Activated CD4-positive, alpha-beta memory T cell treated with anti-CD3 and anti-CD28 coated beads for 36 hours (primary cell): Measurements from ENCODE around the gene ACTA1. TPM values are rescaled to one million over a fixed set of nuclear protein-coding genes. Genes with fewer than 3 reads are reported as not detected.
A peak's percentile ranks its signal among the peaks of the same experiment; 100 is the strongest.

Experiments used
- CTCF ChIA-PET: fragments of 350-600 bp; sonication (Branson Sonifier 250); formaldehyde crosslinking; loops from one replicate; lab custom pipeline; 2021; ENCODE audit warnings: antibody characterized with exemption, inconsistent platforms; lab: Charles Lee
- POLR2A ChIA-PET: fragments of 350-600 bp; sonication (Branson Sonifier 250); formaldehyde crosslinking; loops from one replicate; lab custom pipeline; 2021; ENCODE audit warnings: antibody characterized with exemption; lab: Charles Lee
- DNase-seq: peaks from one replicate; pipeline ENCODE4 v3.0.0-alpha.2; 2020
- H3K27ac Mint-ChIP-seq: one replicate; pipeline ENCODE4 v1.8.0; 2021; ENCODE audit warnings: mixed read lengths
- H3K27me3 Mint-ChIP-seq: one replicate; pipeline ENCODE4 v1.8.0; 2021; ENCODE audit warnings: mixed read lengths
- H3K36me3 Mint-ChIP-seq: one replicate; pipeline ENCODE4 v1.8.0; 2021; ENCODE audit warnings: mixed read lengths
- H3K4me1 Mint-ChIP-seq: one replicate; pipeline ENCODE4 v1.8.0; 2021; ENCODE audit warnings: low read depth, mixed read lengths
- H3K4me3 Mint-ChIP-seq: one replicate; pipeline ENCODE4 v1.8.0; 2021; ENCODE audit warnings: mild to moderate bottlenecking, mixed read lengths
- H3K9me3 Mint-ChIP-seq: one replicate; pipeline ENCODE4 v1.8.0; 2021; ENCODE audit warnings: mixed read lengths
- intact Hi-C: fragments of 100-400 bp; cut with micrococcal nuclease; formaldehyde crosslinking; loops from one replicate; pipeline ENCODE4 v1.15.1; 2023
- total RNA-seq, 2 experiments: library from RNA; stranded (reverse); gene quantifications; one replicate each; pipeline ENCODE4 v1.2.3, GENCODE V29; 2021

The ACTA1 gene
- total RNA-seq, 2 experiments from 2014 or later = not detected

GRCh38 chr1:229438021-229438420, 4.1 kb upstream of the ACTA1 start:
- H3K27ac Mint-ChIP-seq = no peak overlapping the region
- no peak overlapping the region for H3K4me3 Mint-ChIP-seq
- peaks cover 24% of the 10 kb centered on the region for H3K36me3 Mint-ChIP-seq
- DNase-seq = no peak
- POLR2A ChIA-PET = no interaction called here
- peaks cover 39% of the 10 kb centered on the region for H3K27me3 Mint-ChIP-seq
- H3K9me3 Mint-ChIP-seq = no peaks in the 10 kb centered on the region
- H3K4me1 Mint-ChIP-seq = peaks cover 28% of the 10 kb centered on the region
- intact Hi-C loops = no loop called here
- CTCF ChIA-PET = no interaction called here

- intact Hi-C loops = no loop called here
- Mint-ChIP-seq H3K9me3 (no peaks in the 10 kb centered on the region), H3K27me3 (peaks cover 43% of the 10 kb centered on the region), H3K27ac (no peak overlapping the region), H3K4me1 (peaks cover 32% of the 10 kb centered on the region), H3K36me3 (peaks cover 24% of the 10 kb centered on the region), H3K4me3 (no peak overlapping the region)
- ChIA-PET CTCF (no interaction called here), POLR2A (no interaction called here)
- DNase-seq = no peak
Observed at GRCh38 chr1:229437443-229437842, 3.5 kb upstream of the ACTA1 start.

- Mint-ChIP-seq H3K27me3 (peaks cover 54% of the 10 kb centered on the region), H3K9me3 (no peaks in the 10 kb centered on the region), H3K4me3 (no peak overlapping the region), H3K4me1 (peaks cover 34% of the 10 kb centered on the region), H3K27ac (no peak overlapping the region), H3K36me3 (peaks cover 20% of the 10 kb centered on the region)
- POLR2A ChIA-PET = no interaction called here
- CTCF ChIA-PET = no interaction called here
- intact Hi-C loops = no loop called here
- no peak for DNase-seq
Observed at GRCh38 chr1:229436201-229436600, 2.3 kb upstream of the ACTA1 start.

GRCh38 chr1:229434641-229435051, 752 bp upstream of the ACTA1 start:
- CTCF ChIA-PET = no interaction called here
- intact Hi-C loops = no loop called here
- POLR2A ChIA-PET = interaction anchor here (0.7 kb wide), 1 partner anchor 36 kb away, joined by 5 read pairs; no protein-coding TSS in a partner anchor
- DNase-seq = no peak
- Mint-ChIP-seq H3K27me3 (peaks cover 67% of the 10 kb centered on the region), H3K27ac (no peak overlapping the region), H3K4me3 (no peak overlapping the region), H3K9me3 (no peaks in the 10 kb centered on the region), H3K36me3 (peaks cover 8% of the 10 kb centered on the region), H3K4me1 (peaks cover 32% of the 10 kb centered on the region)

GRCh38 chr1:229433364-229434004, 410 bp downstream of the ACTA1 start:
- Mint-ChIP-seq H3K36me3 (peaks cover 4% of the 10 kb centered on the region), H3K4me3 (no peak overlapping the region), H3K4me1 (peaks cover 29% of the 10 kb centered on the region), H3K9me3 (no peaks in the 10 kb centered on the region), H3K27me3 (peaks cover 67% of the 10 kb centered on the region), H3K27ac (no peak overlapping the region)
- CTCF ChIA-PET = no interaction called here
- intact Hi-C loops = loop anchor here (1.0 kb wide), 1 partner anchor 8 kb away; no protein-coding TSS in a partner anchor
- no peak for DNase-seq
- POLR2A ChIA-PET = no interaction called here

- POLR2A ChIA-PET = no interaction called here
- intact Hi-C loops = loop anchor here (1.0 kb wide), 1 partner anchor 8 kb away; no protein-coding TSS in a partner anchor
Observed at GRCh38 chr1:229432905-229433304, 989 bp downstream of the ACTA1 start.

GRCh38 chr1:229432116-229432461, 1.8 kb downstream of the ACTA1 start:
- H3K36me3 Mint-ChIP-seq = no peaks in the 10 kb centered on the region
- H3K4me1 Mint-ChIP-seq = peaks cover 29% of the 10 kb centered on the region
- ChIA-PET CTCF (no interaction called here), POLR2A (no interaction called here)
- no peak for DNase-seq
- peaks cover 64% of the 10 kb centered on the region for H3K27me3 Mint-ChIP-seq
- H3K4me3 Mint-ChIP-seq = no peak overlapping the region
- no peaks in the 10 kb centered on the region for H3K9me3 Mint-ChIP-seq
- intact Hi-C loops = no loop called here
- no peak overlapping the region for H3K27ac Mint-ChIP-seq

More at GRCh38 chr1:229432905-229433304, 989 bp downstream of the ACTA1 start:
- H3K36me3 Mint-ChIP-seq = peaks cover under 1% of the 10 kb centered on the region
- no peaks in the 10 kb centered on the region for H3K9me3 Mint-ChIP-seq
- DNase-seq = no peak
- H3K4me3 Mint-ChIP-seq = no peak overlapping the region
- H3K4me1 Mint-ChIP-seq = peaks cover 29% of the 10 kb centered on the region
- H3K27me3 Mint-ChIP-seq = peaks cover 67% of the 10 kb centered on the region
- no peak overlapping the region for H3K27ac Mint-ChIP-seq
- CTCF ChIA-PET = no interaction called here

GRCh38 chr1:229431284-229432115, 2.4 kb downstream of the ACTA1 start:
- H3K4me1 Mint-ChIP-seq = peaks cover 29% of the 10 kb centered on the region
- POLR2A ChIA-PET = interaction anchor here (0.9 kb wide), 1 partner anchor 10 kb away, joined by 4 read pairs; no protein-coding TSS in a partner anchor
- no peaks in the 10 kb centered on the region for H3K9me3 Mint-ChIP-seq
- CTCF ChIA-PET = interaction anchor here (0.8 to 1.1 kb wide), 2 partner anchors 21 to 173 kb away, joined by 3 to 4 read pairs; no protein-coding TSS in a partner anchor
- intact Hi-C loops = no loop called here
- no peaks in the 10 kb centered on the region for H3K36me3 Mint-ChIP-seq
- no peak for DNase-seq
- H3K27me3 Mint-ChIP-seq = peaks cover 64% of the 10 kb centered on the region
- H3K4me3 Mint-ChIP-seq = peak overlapping the region; percentile 38
- no peak overlapping the region for H3K27ac Mint-ChIP-seq

- ChIA-PET POLR2A (interaction anchor here (0.9 kb wide), 1 partner anchor 11 kb away, joined by 4 read pairs; no protein-coding TSS in a partner anchor), CTCF (interaction anchor here (0.8 to 1.1 kb wide), 2 partner anchors 21 to 172 kb away, joined by 3 to 4 read pairs; no protein-coding TSS in a partner anchor)
- Mint-ChIP-seq H3K9me3 (no peaks in the 10 kb centered on the region), H3K36me3 (no peaks in the 10 kb centered on the region), H3K4me1 (peaks cover 29% of the 10 kb centered on the region), H3K4me3 (peak overlapping the region; percentile 38), H3K27ac (no peak overlapping the region), H3K27me3 (peaks cover 60% of the 10 kb centered on the region)
- intact Hi-C loops = no loop called here
- DNase-seq = peak; percentile 66
Observed at GRCh38 chr1:229430761-229431283, 3.1 kb downstream of the ACTA1 start.

- CTCF ChIA-PET = interaction anchor here (0.6 to 0.7 kb wide), 2 partner anchors 60 to 80 kb away, joined by 3 to 4 read pairs; no protein-coding TSS in a partner anchor
- Mint-ChIP-seq H3K9me3 (peaks cover 7% of the 10 kb centered on the region), H3K27me3 (peaks cover 56% of the 10 kb centered on the region), H3K4me1 (peaks cover 25% of the 10 kb centered on the region), H3K4me3 (no peak overlapping the region), H3K27ac (no peak overlapping the region), H3K36me3 (peaks cover 2% of the 10 kb centered on the region)
- DNase-seq = no peak
- POLR2A ChIA-PET = no interaction called here
- intact Hi-C loops = no loop called here
Observed at GRCh38 chr1:229428256-229428655, 5.6 kb downstream of the ACTA1 start.

GRCh38 chr1:229427572-229427971, 6.3 kb downstream of the ACTA1 start:
- Mint-ChIP-seq H3K27ac (no peak overlapping the region), H3K27me3 (peaks cover 56% of the 10 kb centered on the region), H3K4me3 (no peak overlapping the region), H3K4me1 (peaks cover 20% of the 10 kb centered on the region), H3K36me3 (peaks cover 4% of the 10 kb centered on the region), H3K9me3 (peaks cover 11% of the 10 kb centered on the region)
- ChIA-PET CTCF (no interaction called here), POLR2A (no interaction called here)
- no peak for DNase-seq
- intact Hi-C loops = no loop called here

GRCh38 chr1:229425564-229426159, 8.2 kb downstream of the ACTA1 start:
- H3K4me1 Mint-ChIP-seq = peaks cover 2% of the 10 kb centered on the region
- intact Hi-C loops = no loop called here
- no peak overlapping the region for H3K27ac Mint-ChIP-seq
- peaks cover 42% of the 10 kb centered on the region for H3K27me3 Mint-ChIP-seq
- peaks cover 4% of the 10 kb centered on the region for H3K36me3 Mint-ChIP-seq
- peaks cover 11% of the 10 kb centered on the region for H3K9me3 Mint-ChIP-seq
- CTCF ChIA-PET = no interaction called here
- DNase-seq = no peak
- H3K4me3 Mint-ChIP-seq = no peak overlapping the region
- POLR2A ChIA-PET = no interaction called here
